K562 (cell line): Measurements from ENCODE around the gene ZNF268. TPM values are rescaled to one million over a fixed set of nuclear protein-coding genes. Genes with fewer than 3 reads are reported as not detected.

Experiments used
- ATAC-seq: fragments of 200-7000 bp; cut with Tn5 transposase; 3 replicates; pipeline ENCODE4 v1.9.1; 2020; ENCODE audit warnings: moderate library complexity
- BruUV-seq: library from RNA; stranded (reverse); fragments of 400-500 nt; replicated peaks from 2 replicates; lab custom pipeline; 2021; lab: Mats Ljungman, UMichigan
- CTCF ChIA-PET: fragments of 300-600 bp; formaldehyde crosslinking; extraction: SDS; loops from one replicate; lab custom pipeline; 2021; ENCODE audit warnings: low intra/inter-chr PET ratio; lab: Yijun Ruan, JAX
- POLR2A ChIA-PET: fragments of 300-600, 350-650 bp; sonication (Branson Sonifier 250); formaldehyde crosslinking; extraction: SDS; loops from one replicate; lab custom pipeline; 2021; ENCODE audit warnings: antibody characterized with exemption, inconsistent platforms; lab: Yijun Ruan, JAX
- DNase-seq, 4 experiments: peaks; one replicate each; pipeline versions ENCODE4 v3.0.0 to v3.0.0-alpha.2; 2011 to 2018; ENCODE audit warnings: low spot score in 3 of 4, mixed read lengths in 3 of 4; ENCODE audit errors: extremely low read depth in 1 of 4
- FAIRE-seq: peaks from 2 replicates; lab custom pipeline; 2011; peaks lifted over from hg19 to GRCh38; lab: Jason Lieb, UNC
- H2AFZ ChIP-seq: 2 replicates; pipeline ENCODE4 v1.6.0; 2011; ENCODE audit warnings: low read depth, low read length, control low read depth, inconsistent platforms
- H3K27ac ChIP-seq: fragments of 200-600 bp; 3 replicates; pipeline ENCODE4 v1.8.0; 2011; ENCODE audit warnings: low read depth, mild to moderate bottlenecking, control low read depth, inconsistent platforms, low read length, moderate library complexity, mixed read lengths; ENCODE audit errors: extremely low read depth
- H3K27me3 ChIP-seq, 2 experiments: fragments of 300-600 bp in 1 of 2; 2 replicates in 1 of 2; 3 replicates in 1 of 2; pipeline versions ENCODE4 v1.6.0 to v1.8.0; 2011; ENCODE audit warnings: inconsistent platforms in 2 of 2, low read length in 2 of 2, mild to moderate bottlenecking in 1 of 2, mixed read lengths in 1 of 2, moderate library complexity in 1 of 2; ENCODE audit not compliant: control insufficient read depth in 2 of 2, insufficient read depth in 2 of 2
- H3K36me3 ChIP-seq: fragments of 300-600 bp; 3 replicates; pipeline ENCODE4 v1.8.0; 2011; ENCODE audit warnings: mild to moderate bottlenecking, low read length, inconsistent platforms; ENCODE audit not compliant: control insufficient read depth, insufficient read depth
- H3K4me1 ChIP-seq, 2 experiments: fragments of 200-600 bp in 1 of 2; replicated peaks in 1 of 2; 2 replicates in 1 of 2; 3 replicates in 1 of 2; pipeline versions ENCODE4 v1.5.1 to v1.8.0; 2011; ENCODE audit warnings: inconsistent platforms in 2 of 2, low read length in 2 of 2, mild to moderate bottlenecking in 1 of 2, mixed read lengths in 1 of 2, moderate library complexity in 1 of 2; ENCODE audit not compliant: control insufficient read depth in 2 of 2, insufficient read depth in 2 of 2
- H3K4me2 ChIP-seq: 2 replicates; pipeline ENCODE4 v1.6.1; 2011; ENCODE audit warnings: low read length, control low read depth, inconsistent platforms, mixed read lengths; ENCODE audit not compliant: insufficient read depth
- H3K4me3 ChIP-seq: fragments of 200-600 bp; sonication (generic), shearing (Covaris generic); 2 replicates; pipeline ENCODE4 v1.5.1; 2016; ENCODE audit warnings: control low read depth, inconsistent platforms
- H3K79me2 ChIP-seq: fragments of 200-600 bp; 3 replicates; pipeline ENCODE4 v1.8.0; 2011; ENCODE audit warnings: low read length, inconsistent platforms; ENCODE audit not compliant: control insufficient read depth, insufficient read depth
- H3K9ac ChIP-seq, 2 experiments: 2 replicates each; pipeline versions ENCODE4 v1.6.0 to v1.6.1; 2011; ENCODE audit warnings: low read depth in 2 of 2, low read length in 2 of 2, control low read depth in 1 of 2, inconsistent platforms in 1 of 2, mild to moderate bottlenecking in 1 of 2, mixed read lengths in 1 of 2; ENCODE audit not compliant: insufficient read depth in 1 of 2
- H3K9me1 ChIP-seq: one replicate; pipeline ENCODE4 v1.6.0; 2011; ENCODE audit warnings: inconsistent platforms, mild to moderate bottlenecking, low read length, moderate library complexity; ENCODE audit not compliant: control insufficient read depth, insufficient read depth
- H3K9me3 ChIP-seq: replicated peaks from 2 replicates; pipeline ENCODE4 v1.5.1; 2011; ENCODE audit warnings: low read depth, low read length, inconsistent platforms; ENCODE audit not compliant: control insufficient read depth, insufficient read depth
- H4K20me1 ChIP-seq: replicated peaks from 2 replicates; pipeline ENCODE4 v1.6.1; 2011; ENCODE audit warnings: low read length, inconsistent platforms, mixed read lengths; ENCODE audit not compliant: control insufficient read depth, insufficient read depth
- NR3C1 ChIP-seq: sonication (generic); formaldehyde crosslinking; IDR thresholded peaks from 2 replicates; pipeline ENCODE4 v1.8.1; 2022; ENCODE audit warnings: missing genetic modification reagents
- PTRF ChIP-seq: fragments of 450-650 bp; IDR thresholded peaks from 2 replicates; pipeline ENCODE4 v1.6.1; 2016; ENCODE audit warnings: mild to moderate bottlenecking, missing genetic modification characterization, missing compliant biosample characterization
- UBTF ChIP-seq, 2 experiments: IDR thresholded peaks; 2 replicates each; pipeline ENCODE4 v1.6.1; 2012; ENCODE audit warnings: improper control_type of control experiment in 2 of 2, low read depth in 2 of 2, low read length in 2 of 2, borderline replicate concordance in 1 of 2
- USF2 ChIP-seq: sonication (generic); formaldehyde crosslinking; IDR thresholded peaks from 2 replicates; pipeline ENCODE4 v1.5.0; 2020; ENCODE audit warnings: missing genetic modification reagents
- ZBTB5 ChIP-seq: fragments of 450-650 bp; IDR thresholded peaks from 2 replicates; pipeline ENCODE4 v1.6.1; 2017; ENCODE audit warnings: antibody characterized with exemption
- ZNF695 ChIP-seq: fragments of 450-650 bp; formaldehyde crosslinking; IDR thresholded peaks from 2 replicates; pipeline ENCODE4 v1.4.0; 2020; ENCODE audit warnings: mild to moderate bottlenecking, moderate library complexity
- ZSCAN32 ChIP-seq: fragments of 450-650 bp; formaldehyde crosslinking; IDR thresholded peaks from 2 replicates; pipeline ENCODE4 v1.4.0; 2020; ENCODE audit warnings: mild to moderate bottlenecking, moderate library complexity
- WGBS: fragments of 100-300 bp; shearing (Covaris generic); methylation state at CpG from one replicate; pipeline ENCODE4 v1.1.6; 2016; ENCODE audit warnings: low coverage, mixed read lengths; ENCODE audit not compliant: insufficient coverage; ENCODE audit errors: missing lambda C conversion rate; 5-methylcytosine and 5-hydroxymethylcytosine counted together
- in situ Hi-C: fragments of 300-500 bp; cut with MboI; formaldehyde crosslinking; loops from 4 replicates; pipeline ENCODE4 v1.15.0; 2018; ENCODE audit warnings: inconsistent platforms, mixed read lengths
- intact Hi-C: fragments of 100-400 bp; cut with micrococcal nuclease; formaldehyde crosslinking; loops from 2 replicates; pipeline ENCODE4 v1.14.2; 2022
- polyA plus RNA-seq, 8 experiments: library from polyadenylated mRNA; depleted of rRNA in 4 of 8; stranded (reverse) in 5 of 8; unstranded in 3 of 8; fragments of >200 nt; fragmentation: Nextera tagmentation in 2 of 8; fragmentation: Illumina TruSeq in 1 of 8; extraction: Ambion mirVana in 2 of 8; extraction: Trizol in 1 of 8; gene quantifications; 2 replicates each; pipeline versions ENCODE4 v1.2.1 to v1.2.3, GENCODE V29; 2011 to 2014; ENCODE audit warnings: inconsistent platforms in 1 of 8, missing spikeins in 1 of 8
- total RNA-seq, 7 experiments: library from RNA; depleted of rRNA in 6 of 7; stranded (reverse); fragments of >200 nt in 6 of 7; fragmentation: Illumina TruSeq in 2 of 7; extraction: Trizol in 2 of 7; gene quantifications; 2 replicates each; pipeline versions ENCODE4 v1.2.1 to v1.2.3, GENCODE V29; 2011 to 2021; ENCODE audit warnings: low replicate concordance in 1 of 7
- TF ChIP-seq, protein P1 (sequence below): fragments of 200-400 bp; formaldehyde crosslinking; IDR thresholded peaks from 2 replicates; pipeline ENCODE4 v1.6.1; 2017; ENCODE audit warnings: mild to moderate bottlenecking, low read depth, low read length, moderate library complexity

The ZNF268 gene
- total and polyA plus RNA-seq, 9 of the 15 experiments (the other 6 are each of a cell fraction or from before 2014, with no cell fraction given) = 4.8 to 12.0 (median 7.7) TPM

GRCh38 chr12:133236144-133236543 lies 54.8 kb downstream of the ZNF268 start:
- no peak for TF ChIP-seq PTRF
- Histone ChIP-seq H2AFZ (no peak overlapping the region), H3K27me3 (no peaks in the 10 kb centered on the region), H3K9me3 (no peaks in the 10 kb centered on the region; the same call in 1 of the 2 replicates), H3K4me3 (no peak overlapping the region), H4K20me1 (no peaks in the 10 kb centered on the region), H3K9ac (no peak overlapping the region), H3K27ac (no peak overlapping the region), H3K79me2 (no peaks in the 10 kb centered on the region), H3K4me1 (no peaks in the 10 kb centered on the region), H3K4me2 (no peak overlapping the region), H3K9me1 (no peaks in the 10 kb centered on the region), H3K36me3 (no peaks in the 10 kb centered on the region)
- intact Hi-C loops (no loop called here), in situ Hi-C loops (no loop called here)
- no peak for FAIRE-seq
- no TSS peak for BruUV-seq
- WGBS = 62% methylated on average over 7 of the region's 44 CpGs
- POLR2A ChIA-PET = no interaction called here
- CTCF ChIA-PET = no interaction called here
- DNase-seq = no peak
- ATAC-seq = no peak

- Histone ChIP-seq H4K20me1 (no peaks in the 10 kb centered on the region), H3K27ac (no peak overlapping the region), H2AFZ (no peak overlapping the region), H3K9me3 (no peaks in the 10 kb centered on the region; the same call in 1 of the 2 replicates), H3K36me3 (no peaks in the 10 kb centered on the region), H3K9ac (no peak overlapping the region), H3K79me2 (no peaks in the 10 kb centered on the region), H3K4me3 (no peak overlapping the region), H3K9me1 (no peaks in the 10 kb centered on the region), H3K27me3 (no peaks in the 10 kb centered on the region), H3K4me1 (no peaks in the 10 kb centered on the region), H3K4me2 (no peak overlapping the region)
- WGBS = 14% methylated on average over 11 of the region's 12 CpGs
- ChIA-PET CTCF (no interaction called here), POLR2A (no interaction called here)
- BruUV-seq = no TSS peak
- intact Hi-C loops (no loop called here), in situ Hi-C loops (no loop called here)
- no peak for FAIRE-seq
- DNase-seq = no peak
- no peak for ATAC-seq
- TF ChIP-seq USF2 (no peak), UBTF (IDR thresholded peaks at IDR 0.05; ENCODE audit: borderline replicate concordance in 1 of 2, low read depth in 2 of 2, low read length in 2 of 2) (no peak), ZNF695 (CRISPR knock-in tag) (no peak), ZSCAN32 (no peak), NR3C1 (no peak), ZBTB5 (no peak)
- TF ChIP-seq, protein P1, sequence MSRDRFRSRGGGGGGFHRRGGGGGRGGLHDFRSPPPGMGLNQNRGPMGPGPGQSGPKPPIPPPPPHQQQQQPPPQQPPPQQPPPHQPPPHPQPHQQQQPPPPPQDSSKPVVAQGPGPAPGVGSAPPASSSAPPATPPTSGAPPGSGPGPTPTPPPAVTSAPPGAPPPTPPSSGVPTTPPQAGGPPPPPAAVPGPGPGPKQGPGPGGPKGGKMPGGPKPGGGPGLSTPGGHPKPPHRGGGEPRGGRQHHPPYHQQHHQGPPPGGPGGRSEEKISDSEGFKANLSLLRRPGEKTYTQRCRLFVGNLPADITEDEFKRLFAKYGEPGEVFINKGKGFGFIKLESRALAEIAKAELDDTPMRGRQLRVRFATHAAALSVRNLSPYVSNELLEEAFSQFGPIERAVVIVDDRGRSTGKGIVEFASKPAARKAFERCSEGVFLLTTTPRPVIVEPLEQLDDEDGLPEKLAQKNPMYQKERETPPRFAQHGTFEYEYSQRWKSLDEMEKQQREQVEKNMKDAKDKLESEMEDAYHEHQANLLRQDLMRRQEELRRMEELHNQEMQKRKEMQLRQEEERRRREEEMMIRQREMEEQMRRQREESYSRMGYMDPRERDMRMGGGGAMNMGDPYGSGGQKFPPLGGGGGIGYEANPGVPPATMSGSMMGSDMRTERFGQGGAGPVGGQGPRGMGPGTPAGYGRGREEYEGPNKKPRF = no peak
Observed at GRCh38 chr12:133236556-133236955, 55.3 kb downstream of the ZNF268 start.
